ENCODE data around the gene GPC6.

Gene GPC6

GRCh38 chr13:93222976-93223375, 3.6 kb upstream of the GPC6 start:
- no peak overlapping the region for H3K27ac ChIP-seq
- no peak for TF ChIP-seq CTCF (conservative IDR thresholded peaks at IDR 0.05)

- H3K27ac ChIP-seq, result no peak overlapping the region
- TF ChIP-seq CTCF (conservative IDR thresholded peaks at IDR 0.05), result no peak
Measured at GRCh38 chr13:93224535-93224934, 2.1 kb upstream of the GPC6 start.

GRCh38 chr13:93225610-93226009, 997 bp upstream of the GPC6 start:
- TF ChIP-seq CTCF (conservative IDR thresholded peaks at IDR 0.05), result no peak
- no peak overlapping the region; the same call in 1 of the 2 replicates for H3K27ac ChIP-seq

GRCh38 chr13:93226065-93226622, 463 bp upstream of the GPC6 start:
- H3K27ac ChIP-seq, result peak overlapping the region; percentile 84
- TF ChIP-seq CTCF (conservative IDR thresholded peaks at IDR 0.05), result no peak

GRCh38 chr13:93227280-93227877, 772 bp downstream of the GPC6 start:
- no peak for TF ChIP-seq CTCF (conservative IDR thresholded peaks at IDR 0.05)
- H3K27ac ChIP-seq, result peak overlapping the region; percentile 84

GRCh38 chr13:93227878-93228642, 1.5 kb downstream of the GPC6 start:
- H3K27ac ChIP-seq, result peak overlapping the region; percentile 84

More at GRCh38 chr13:93227878-93228642, 1.5 kb downstream of the GPC6 start:
- TF ChIP-seq CTCF (conservative IDR thresholded peaks at IDR 0.05), result peak; percentile 73
